ENCODE measurements around the gene DUSP10.

DNA sequence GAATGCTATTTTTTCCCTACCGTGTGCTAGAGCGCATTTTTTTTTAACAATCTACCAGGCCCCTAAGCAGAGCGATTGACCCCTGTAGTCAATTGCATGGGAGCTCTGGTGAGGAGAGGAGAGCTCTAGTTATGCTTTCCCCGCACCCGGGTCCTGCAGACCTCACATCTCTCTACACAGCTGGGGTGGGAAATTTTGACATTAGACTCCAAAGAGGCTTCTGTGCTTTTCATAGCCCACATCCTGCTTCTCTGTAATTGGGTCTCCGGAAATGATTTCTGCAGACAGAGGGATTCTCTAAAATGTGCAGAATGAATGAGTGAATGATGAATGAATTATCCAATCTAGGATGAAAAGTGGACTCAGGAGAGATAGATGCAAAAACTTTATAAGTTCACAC is 41.5 kb upstream of the DUSP10 start:
- TF ChIP-seq POLR2A (IDR thresholded peaks at IDR 0.05) (no peak), POLR2AphosphoS5 (IDR thresholded peaks at IDR 0.05; ENCODE audit: insufficient read depth in 1 of 2, low read depth in 1 of 2) (no peak)
- TF ChIP-seq, protein P1, sequence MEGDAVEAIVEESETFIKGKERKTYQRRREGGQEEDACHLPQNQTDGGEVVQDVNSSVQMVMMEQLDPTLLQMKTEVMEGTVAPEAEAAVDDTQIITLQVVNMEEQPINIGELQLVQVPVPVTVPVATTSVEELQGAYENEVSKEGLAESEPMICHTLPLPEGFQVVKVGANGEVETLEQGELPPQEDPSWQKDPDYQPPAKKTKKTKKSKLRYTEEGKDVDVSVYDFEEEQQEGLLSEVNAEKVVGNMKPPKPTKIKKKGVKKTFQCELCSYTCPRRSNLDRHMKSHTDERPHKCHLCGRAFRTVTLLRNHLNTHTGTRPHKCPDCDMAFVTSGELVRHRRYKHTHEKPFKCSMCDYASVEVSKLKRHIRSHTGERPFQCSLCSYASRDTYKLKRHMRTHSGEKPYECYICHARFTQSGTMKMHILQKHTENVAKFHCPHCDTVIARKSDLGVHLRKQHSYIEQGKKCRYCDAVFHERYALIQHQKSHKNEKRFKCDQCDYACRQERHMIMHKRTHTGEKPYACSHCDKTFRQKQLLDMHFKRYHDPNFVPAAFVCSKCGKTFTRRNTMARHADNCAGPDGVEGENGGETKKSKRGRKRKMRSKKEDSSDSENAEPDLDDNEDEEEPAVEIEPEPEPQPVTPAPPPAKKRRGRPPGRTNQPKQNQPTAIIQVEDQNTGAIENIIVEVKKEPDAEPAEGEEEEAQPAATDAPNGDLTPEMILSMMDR (IDR thresholded peaks at IDR 0.05) = no peak

Data from vagina (tissue), 2 donors.